Measurements from ENCODE around the gene RNF207.

- no peak for TF ChIP-seq CEBPB (IDR thresholded peaks at IDR 0.05)
- no peak for TF ChIP-seq REST (IDR thresholded peaks at IDR 0.05; ENCODE audit: low read depth)
- TF ChIP-seq EGR1 (IDR thresholded peaks at IDR 0.05): no peak
- TF ChIP-seq EP300 (IDR thresholded peaks at IDR 0.05; ENCODE audit: borderline replicate concordance): no peak
- TF ChIP-seq YY1 (IDR thresholded peaks at IDR 0.05; ENCODE audit: low read depth): no peak
- no peak for TF ChIP-seq USF1 (IDR thresholded peaks at IDR 0.05)
- no peak for TF ChIP-seq MAX (IDR thresholded peaks at IDR 0.05)
- no peak for TF ChIP-seq FOXM1 (IDR thresholded peaks at IDR 0.05; ENCODE audit: borderline replicate concordance, low read depth)
- no peak for TF ChIP-seq RAD21 (IDR thresholded peaks at IDR 0.05; ENCODE audit: low read depth)
- no peak for TF ChIP-seq TEAD4 (IDR thresholded peaks at IDR 0.05)
- TF ChIP-seq TAF1 (IDR thresholded peaks at IDR 0.05; ENCODE audit: low read depth): no peak
- no peak for TF ChIP-seq ZBTB7A (IDR thresholded peaks at IDR 0.05; ENCODE audit: low read depth)
- TF ChIP-seq TCF12 (IDR thresholded peaks at IDR 0.05; ENCODE audit: low read depth): no peak
- TF ChIP-seq NFIC (IDR thresholded peaks at IDR 0.05): no peak
Measured at GRCh38 chr1:6210591-6211355, 4.9 kb downstream of the RNF207 start.
